SW480 (cell line): ENCODE results near the gene ADAMTS10.
"Not testable (repeated sequence)": the region's sequence is repeated elsewhere in the genome, so short reads cannot be mapped to it uniquely, and the experiment has no call there.

Source experiments
- DNase-seq: peaks from one replicate; pipeline ENCODE4 v3.0.0-alpha.2; 2016; ENCODE audit warnings: low spot score

The ADAMTS10 gene

GRCh38 chr19:8610041-8610935, at the start of gene ADAMTS10:
ADAMTS10 (minus strand) TSS chr19:8610715; CDS start chr19:8605710, 5,005 bp downstream.
- no peak for DNase-seq

GRCh38 chr19:8659905-8660304, 49.4 kb upstream of the ADAMTS10 start:
- no peak for DNase-seq

- no peak for DNase-seq
Measured at GRCh38 chr19:8657869-8658268, 47.4 kb upstream of the ADAMTS10 start.

GRCh38 chr19:8655340-8655709, 44.8 kb upstream of the ADAMTS10 start:
- peak; percentile 33 for DNase-seq

GRCh38 chr19:8654591-8655339, 44.2 kb upstream of the ADAMTS10 start:
- DNase-seq, result peak; percentile 49

- DNase-seq, result no peak
Measured at GRCh38 chr19:8648240-8648639, 37.7 kb upstream of the ADAMTS10 start.

- no peak for DNase-seq
Measured at GRCh38 chr19:8643860-8644653, 33.5 kb upstream of the ADAMTS10 start.

- no peak for DNase-seq
Measured at GRCh38 chr19:8642561-8642960, 32.0 kb upstream of the ADAMTS10 start.

- DNase-seq, result peak; percentile 50
Measured at GRCh38 chr19:8641908-8642547, 31.5 kb upstream of the ADAMTS10 start.

GRCh38 chr19:8641221-8641907, 30.8 kb upstream of the ADAMTS10 start:
- DNase-seq, result no peak

GRCh38 chr19:8640402-8641004, 30.0 kb upstream of the ADAMTS10 start:
- no peak for DNase-seq

GRCh38 chr19:8639821-8640401, 29.4 kb upstream of the ADAMTS10 start:
- DNase-seq, result no peak

GRCh38 chr19:8638078-8638619, 27.6 kb upstream of the ADAMTS10 start:
- DNase-seq, result no peak

- DNase-seq, result not testable (repeated sequence)
Measured at GRCh38 chr19:8637070-8637469, 26.6 kb upstream of the ADAMTS10 start.

GRCh38 chr19:8635422-8635821, 24.9 kb upstream of the ADAMTS10 start:
- DNase-seq, result no peak

GRCh38 chr19:8631425-8631819, 20.9 kb upstream of the ADAMTS10 start:
- DNase-seq, result no peak

- no peak for DNase-seq
Measured at GRCh38 chr19:8630796-8631424, 20.4 kb upstream of the ADAMTS10 start.

GRCh38 chr19:8629996-8630683, 19.6 kb upstream of the ADAMTS10 start, which contains the start of gene NFILZ:
NFILZ (plus strand) TSS chr19:8630633; CDS start chr19:8676766, 46,133 bp downstream.
- DNase-seq, result no peak

- no peak for DNase-seq
Measured at GRCh38 chr19:8629184-8629583, 18.7 kb upstream of the ADAMTS10 start.
